KMS-11 (cell line): Measurements from ENCODE around the gene MAML3.

Experiments
- H2AFZ ChIP-seq: fragments of 200-600 bp; sonication (generic); 2 replicates; pipeline ENCODE4 v1.6.1; 2016; ENCODE audit warnings: antibody characterized with exemption, mixed run types, low read depth
- H3K27ac ChIP-seq: fragments of 200-600 bp; sonication (generic); 2 replicates; pipeline ENCODE4 v1.6.1; 2016; ENCODE audit warnings: mild to moderate bottlenecking, mixed run types
- H3K27me3 ChIP-seq: fragments of 200-600 bp; sonication (generic); 2 replicates; pipeline ENCODE4 v1.6.1; 2017; ENCODE audit warnings: mild to moderate bottlenecking, low read depth, mixed run types, moderate library complexity; ENCODE audit not compliant: insufficient read depth
- H3K36me3 ChIP-seq: fragments of 200-600 bp; sonication (generic); 2 replicates; pipeline ENCODE4 v1.6.1; 2017; ENCODE audit warnings: mild to moderate bottlenecking, mixed run types; ENCODE audit not compliant: insufficient read depth
- H3K4me1 ChIP-seq: fragments of 200-600 bp; sonication (generic); 2 replicates; pipeline ENCODE4 v1.6.1; 2016; ENCODE audit warnings: mild to moderate bottlenecking, low read depth, mixed run types; ENCODE audit not compliant: poor library complexity, severe bottlenecking
- H3K4me2 ChIP-seq: fragments of 200-600 bp; sonication (generic); 2 replicates; pipeline ENCODE4 v1.7.0; 2016; ENCODE audit warnings: mild to moderate bottlenecking, mixed run types
- H3K4me3 ChIP-seq: fragments of 200-600 bp; sonication (generic); IDR thresholded peaks from 2 replicates; pipeline ENCODE4 v1.6.1; 2017; ENCODE audit warnings: low read depth, low read length, mixed read lengths; ENCODE audit not compliant: insufficient read depth
- H3K79me2 ChIP-seq: fragments of 200-600 bp; sonication (generic); 2 replicates; pipeline ENCODE4 v1.6.1; 2016; ENCODE audit warnings: low read depth, mixed run types; ENCODE audit not compliant: insufficient read depth
- H3K9ac ChIP-seq: fragments of 200-600 bp; sonication (generic); 2 replicates; pipeline ENCODE4 v1.6.1; 2016; ENCODE audit warnings: mild to moderate bottlenecking, mixed run types
- H4K20me1 ChIP-seq: fragments of 200-600 bp; sonication (generic); 2 replicates; pipeline ENCODE4 v1.6.1; 2016; ENCODE audit warnings: mild to moderate bottlenecking, mixed run types; ENCODE audit not compliant: insufficient read depth
- TF ChIP-seq, protein P1 (sequence below): fragments of 200-600 bp; sonication (generic); conservative IDR thresholded peaks from 2 replicates; pipeline ENCODE4 v1.6.1; 2017; ENCODE audit warnings: low read depth, mild to moderate bottlenecking, antibody characterized with exemption, low read length, moderate library complexity, mixed read lengths

MAML3 gene

DNA sequence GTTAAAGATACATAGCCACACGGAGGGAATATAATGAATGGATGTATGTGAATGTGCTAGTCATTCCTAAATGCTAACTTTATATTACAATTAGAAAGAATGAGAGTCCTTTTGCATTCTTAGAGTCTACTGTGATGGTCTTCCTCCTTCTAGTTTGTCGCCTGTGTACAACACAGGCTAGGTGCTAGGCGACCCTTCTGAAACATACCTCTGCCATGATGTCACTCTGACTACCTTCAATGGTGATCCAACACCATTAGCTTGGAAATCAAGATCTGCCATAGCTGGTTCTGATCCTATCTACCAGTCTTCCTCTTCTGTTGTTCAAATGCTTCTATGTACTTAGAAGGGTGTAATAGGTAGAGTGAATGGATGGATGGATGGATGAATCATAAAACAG is 337.1 kb downstream of the MAML3 start:
- no peak overlapping the region for H3K4me2 ChIP-seq
- no peaks in the 10 kb centered on the region for H3K79me2 ChIP-seq
- peaks cover 8% of the 10 kb centered on the region for H3K4me1 ChIP-seq
- H3K9ac ChIP-seq: no peak overlapping the region
- H3K27me3 ChIP-seq: no peaks in the 10 kb centered on the region
- H2AFZ ChIP-seq: no peak overlapping the region
- TF ChIP-seq, protein P1, sequence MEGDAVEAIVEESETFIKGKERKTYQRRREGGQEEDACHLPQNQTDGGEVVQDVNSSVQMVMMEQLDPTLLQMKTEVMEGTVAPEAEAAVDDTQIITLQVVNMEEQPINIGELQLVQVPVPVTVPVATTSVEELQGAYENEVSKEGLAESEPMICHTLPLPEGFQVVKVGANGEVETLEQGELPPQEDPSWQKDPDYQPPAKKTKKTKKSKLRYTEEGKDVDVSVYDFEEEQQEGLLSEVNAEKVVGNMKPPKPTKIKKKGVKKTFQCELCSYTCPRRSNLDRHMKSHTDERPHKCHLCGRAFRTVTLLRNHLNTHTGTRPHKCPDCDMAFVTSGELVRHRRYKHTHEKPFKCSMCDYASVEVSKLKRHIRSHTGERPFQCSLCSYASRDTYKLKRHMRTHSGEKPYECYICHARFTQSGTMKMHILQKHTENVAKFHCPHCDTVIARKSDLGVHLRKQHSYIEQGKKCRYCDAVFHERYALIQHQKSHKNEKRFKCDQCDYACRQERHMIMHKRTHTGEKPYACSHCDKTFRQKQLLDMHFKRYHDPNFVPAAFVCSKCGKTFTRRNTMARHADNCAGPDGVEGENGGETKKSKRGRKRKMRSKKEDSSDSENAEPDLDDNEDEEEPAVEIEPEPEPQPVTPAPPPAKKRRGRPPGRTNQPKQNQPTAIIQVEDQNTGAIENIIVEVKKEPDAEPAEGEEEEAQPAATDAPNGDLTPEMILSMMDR: no peak
- no peak overlapping the region for H3K4me3 ChIP-seq
- no peaks in the 10 kb centered on the region for H4K20me1 ChIP-seq
- no peak overlapping the region for H3K27ac ChIP-seq
- no peaks in the 10 kb centered on the region for H3K36me3 ChIP-seq

DNA sequence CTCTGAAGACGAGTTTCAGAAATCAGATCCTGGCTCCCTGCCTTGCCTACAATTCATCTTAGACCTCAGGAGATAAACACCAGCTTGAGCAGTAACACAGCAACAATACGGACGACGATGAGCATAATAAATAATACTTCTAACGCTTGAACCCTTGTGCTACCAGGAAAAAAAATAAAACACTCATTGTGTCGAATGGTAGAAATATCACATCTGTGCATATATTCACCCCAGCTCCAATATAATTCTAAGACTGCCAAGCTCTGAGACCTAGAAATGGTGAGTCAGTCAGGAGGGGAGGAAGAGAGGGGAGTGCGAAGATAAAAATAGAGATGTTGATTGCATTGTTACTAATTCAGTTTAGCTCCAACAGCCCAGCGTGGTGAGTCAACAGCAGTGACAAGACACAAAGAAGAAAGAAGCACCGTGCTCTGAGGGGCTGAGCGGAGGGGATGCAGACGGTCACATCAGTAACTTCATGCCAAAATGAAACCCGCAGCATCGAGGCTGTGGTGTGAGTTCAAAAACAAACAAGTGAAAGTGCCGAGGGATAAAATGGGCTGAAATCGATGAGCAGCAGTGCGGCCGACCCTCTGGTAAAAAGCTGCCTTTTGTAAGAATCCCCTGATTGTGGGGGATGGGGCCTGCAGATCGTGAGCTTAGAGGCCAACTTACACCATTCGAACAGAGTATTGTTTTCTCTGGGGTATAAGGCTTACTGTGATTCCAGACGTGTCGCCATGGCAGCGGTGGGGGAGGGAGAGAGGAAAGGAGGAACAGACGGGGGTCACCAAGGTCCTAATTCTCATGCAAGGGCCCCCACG is 338.0 kb downstream of the MAML3 start:
- no peaks in the 10 kb centered on the region for H3K79me2 ChIP-seq
- H4K20me1 ChIP-seq: no peaks in the 10 kb centered on the region
- H3K4me3 ChIP-seq: no peak overlapping the region
- H3K9ac ChIP-seq: no peak overlapping the region
- H3K27ac ChIP-seq: no peak overlapping the region
- TF ChIP-seq, protein P1: no peak
- no peaks in the 10 kb centered on the region for H3K27me3 ChIP-seq
- peaks cover 8% of the 10 kb centered on the region for H3K4me1 ChIP-seq
- H3K36me3 ChIP-seq: no peaks in the 10 kb centered on the region
- H3K4me2 ChIP-seq: no peak overlapping the region
- H2AFZ ChIP-seq: no peak overlapping the region

DNA sequence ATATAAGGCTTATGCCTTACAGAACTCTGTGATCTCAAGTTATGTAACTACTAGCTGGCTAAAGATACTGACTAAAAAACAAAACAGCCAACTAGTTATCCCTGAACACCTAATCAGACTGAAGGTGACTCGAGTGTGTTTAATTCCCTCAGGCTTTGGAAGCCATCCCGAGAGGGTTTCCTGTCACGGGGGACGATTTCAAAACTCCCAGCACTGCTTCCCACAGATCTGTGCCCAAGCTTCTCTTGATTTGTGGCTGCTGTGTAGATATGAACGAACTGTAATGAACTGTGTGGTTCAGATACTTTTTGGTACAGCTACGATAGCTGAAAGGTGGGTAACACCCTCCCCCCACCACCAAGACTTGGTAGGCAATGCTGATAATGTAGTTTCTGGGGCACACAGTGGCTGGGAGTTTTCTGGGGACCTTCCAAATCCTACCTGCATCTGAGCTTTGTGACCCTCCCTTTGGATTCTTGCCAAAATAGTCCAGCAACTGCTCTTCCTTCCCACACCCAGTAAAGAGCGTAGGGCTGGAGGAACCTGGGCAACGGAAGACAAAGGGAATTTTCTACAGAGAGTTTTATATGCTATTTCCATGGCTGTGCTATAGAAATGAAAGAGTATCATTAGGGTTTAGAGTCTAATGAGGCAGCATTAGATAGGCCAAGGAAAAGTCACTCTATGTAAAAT is 339.5 kb downstream of the MAML3 start:
- Histone ChIP-seq H3K27ac (no peak overlapping the region), H3K4me1 (peaks cover 8% of the 10 kb centered on the region)

DNA sequence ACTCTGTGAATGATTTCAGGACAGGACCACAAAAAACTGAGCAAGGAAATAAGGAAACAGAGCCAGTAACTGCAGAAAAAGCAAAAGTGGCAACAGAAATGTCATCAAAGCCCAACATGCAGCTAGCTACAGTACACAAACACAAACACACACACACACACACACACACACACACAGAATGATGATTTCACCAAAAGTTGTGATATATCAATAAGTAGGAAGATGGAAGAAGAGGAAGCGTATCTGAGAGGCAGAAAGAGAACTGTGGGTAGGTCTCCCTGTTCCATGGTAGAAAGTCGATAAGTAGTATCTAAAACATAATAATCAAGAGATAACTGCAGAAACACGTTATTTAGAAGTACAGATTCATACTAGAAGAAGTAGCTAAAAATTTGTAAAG is 340.1 kb downstream of the MAML3 start:
- H3K9ac ChIP-seq: no peak overlapping the region

More for the DNA sequence above, 339.5 kb downstream of the MAML3 start:
- Histone ChIP-seq H3K4me2 (no peak overlapping the region), H3K4me3 (no peak overlapping the region), H4K20me1 (no peaks in the 10 kb centered on the region), H3K9ac (no peak overlapping the region), H2AFZ (no peak overlapping the region), H3K36me3 (no peaks in the 10 kb centered on the region), H3K27me3 (no peaks in the 10 kb centered on the region), H3K79me2 (no peaks in the 10 kb centered on the region)
- TF ChIP-seq, protein P1: no peak

More for the DNA sequence above, 340.1 kb downstream of the MAML3 start:
- no peaks in the 10 kb centered on the region for H4K20me1 ChIP-seq
- H3K27me3 ChIP-seq: no peaks in the 10 kb centered on the region
- H3K79me2 ChIP-seq: no peaks in the 10 kb centered on the region
- no peak overlapping the region for H3K4me3 ChIP-seq
- H2AFZ ChIP-seq: no peak overlapping the region
- peaks cover 8% of the 10 kb centered on the region for H3K4me1 ChIP-seq
- H3K27ac ChIP-seq: no peak overlapping the region
- TF ChIP-seq, protein P1: no peak
- H3K4me2 ChIP-seq: no peak overlapping the region
- H3K36me3 ChIP-seq: no peaks in the 10 kb centered on the region
